Effector CD4-positive, alpha-beta T cell (primary cell): ENCODE data around the gene KIAA1549. TPM values are rescaled to one million over a fixed set of nuclear protein-coding genes. Genes with fewer than 3 reads are reported as not detected.
"Not testable (repeated sequence)": the region's sequence is repeated elsewhere in the genome, so short reads cannot be mapped to it uniquely, and the experiment has no call there.

Experiments
- DNase-seq: peaks from one replicate; pipeline ENCODE4 v3.0.0-alpha.2; 2020
- total RNA-seq: gene quantifications from one replicate; lab custom pipeline; 2026; lab: John Stamatoyannopoulos, UW

The KIAA1549 gene
- not detected for total RNA-seq

DNA sequence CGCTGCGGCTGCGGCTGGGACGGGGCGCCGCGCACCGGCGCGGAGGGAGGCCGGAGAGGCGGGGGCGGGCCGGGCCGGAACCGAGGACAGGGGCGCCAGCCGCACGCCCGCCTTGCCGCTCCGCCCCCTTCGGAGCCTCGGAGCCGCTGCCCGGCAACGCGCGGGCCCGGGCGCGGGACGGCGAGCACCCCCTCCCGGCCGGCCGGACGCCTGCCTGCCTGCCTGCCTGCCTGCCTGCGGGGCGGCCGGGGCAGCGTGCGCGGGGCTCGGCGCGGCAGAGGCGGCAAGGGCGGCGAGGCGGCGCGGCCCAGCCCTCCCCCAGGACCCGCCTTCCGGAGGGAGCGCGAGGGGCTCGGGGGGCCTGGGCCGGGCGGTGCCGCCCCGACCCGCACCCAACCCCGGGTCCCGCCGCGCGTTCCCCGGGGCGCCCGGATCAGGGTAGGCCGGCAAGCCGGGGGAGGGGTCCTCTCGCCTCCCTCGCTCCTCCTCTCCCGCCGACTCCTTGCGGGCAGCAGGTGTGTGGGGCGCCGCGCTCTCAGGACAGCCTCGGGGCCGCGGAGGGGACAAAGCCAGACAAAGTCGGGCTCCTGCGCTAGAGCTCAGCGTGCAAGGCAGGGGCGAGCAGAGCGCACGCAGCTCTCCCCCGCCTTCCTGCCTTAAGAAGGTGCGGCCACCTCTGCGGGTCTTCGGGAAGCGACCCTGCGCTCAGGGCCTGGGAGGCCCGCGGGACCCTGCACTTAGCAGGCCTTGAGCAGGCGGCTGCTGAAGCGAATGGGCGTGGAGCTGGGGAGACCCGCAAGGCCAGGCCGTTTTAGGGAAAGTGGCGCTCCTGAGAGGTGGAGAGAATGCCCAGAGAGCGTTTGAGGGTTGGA lies at the start of gene KIAA1549:
Gene KIAA1549 (minus strand): TSS at position 58 of the 872 bp plus-strand sequence. CDS start 120 bp downstream, outside the sequence.
- DNase-seq: peak; percentile 18

DNA sequence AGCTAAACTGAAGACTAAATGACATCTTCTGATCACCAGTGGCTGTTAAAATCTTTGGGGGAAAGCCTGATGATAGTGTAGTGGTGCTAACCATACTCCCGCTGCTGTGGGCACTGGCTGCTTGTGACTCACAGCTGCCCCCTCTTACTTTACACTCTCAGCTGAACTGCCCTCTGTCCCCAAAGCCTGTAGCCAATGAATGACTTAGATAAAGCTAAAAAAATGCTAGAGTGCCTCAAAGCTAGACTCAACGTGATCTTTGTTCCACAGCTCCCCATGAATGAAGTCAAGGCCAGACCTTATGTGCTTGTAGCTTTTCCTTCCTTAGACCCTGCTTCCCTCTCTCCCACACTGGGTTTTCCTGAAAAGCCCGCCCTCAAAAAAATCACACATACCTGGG lies 48.2 kb upstream of the KIAA1549 start:
- DNase-seq: no peak

DNA sequence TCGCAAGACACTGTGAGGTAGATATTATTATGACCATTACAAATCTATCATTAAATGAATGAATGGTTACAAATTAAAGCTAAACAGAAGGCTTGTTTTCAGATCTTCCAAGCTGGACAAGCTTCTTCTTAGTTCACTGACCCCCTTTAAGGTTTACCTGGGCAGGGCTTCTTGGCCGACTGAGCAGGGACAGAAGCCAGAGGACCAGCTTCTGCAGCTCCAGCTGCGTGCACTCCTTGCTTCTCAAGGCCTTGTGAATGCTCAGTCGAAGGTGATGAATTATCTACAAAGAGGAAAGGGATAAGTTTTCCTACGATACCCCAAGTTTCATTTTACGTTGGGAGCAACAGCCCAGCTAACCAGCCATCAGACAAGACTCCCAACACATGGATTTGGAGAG lies 45.4 kb upstream of the KIAA1549 start:
- DNase-seq: no peak

DNA sequence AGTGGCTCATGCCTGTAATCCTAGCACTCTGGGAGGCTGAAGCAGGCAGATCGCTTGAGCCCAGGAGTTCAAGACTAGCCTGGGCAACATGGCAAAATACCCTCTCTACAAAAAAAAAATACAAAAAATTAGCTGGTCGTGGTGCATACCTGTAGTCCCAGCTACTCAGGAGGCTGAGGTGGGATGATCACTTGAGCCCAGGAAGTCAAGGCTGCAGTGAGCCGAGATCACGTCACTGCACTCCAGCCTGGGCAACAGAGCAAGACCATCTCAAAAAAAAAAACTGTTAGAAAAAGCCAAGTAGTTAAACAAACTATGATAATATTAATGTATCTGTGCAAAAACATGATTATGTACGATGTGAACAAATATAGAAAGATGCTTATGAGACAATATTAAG lies 44.7 kb upstream of the KIAA1549 start:
- DNase-seq: not testable (repeated sequence)

DNA sequence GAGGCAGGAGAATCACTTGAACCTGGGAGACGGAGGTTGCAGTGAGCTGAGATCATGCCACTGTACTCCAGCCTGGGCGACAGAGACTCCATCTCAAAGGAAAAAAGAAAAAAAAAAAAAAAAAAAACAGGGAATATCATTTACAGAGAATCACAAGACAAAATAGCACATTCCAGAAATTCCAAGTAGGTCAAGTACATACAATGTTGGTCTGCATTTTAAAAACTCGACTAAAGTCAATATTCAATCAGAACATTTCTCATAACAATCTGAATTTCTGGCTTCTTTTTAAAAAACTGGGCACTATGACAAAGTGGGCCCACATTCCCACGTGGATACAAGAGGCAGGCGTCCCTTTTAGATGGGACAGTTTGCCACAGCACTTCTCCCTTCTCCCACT lies 41.9 kb upstream of the KIAA1549 start:
- no peak for DNase-seq

DNA sequence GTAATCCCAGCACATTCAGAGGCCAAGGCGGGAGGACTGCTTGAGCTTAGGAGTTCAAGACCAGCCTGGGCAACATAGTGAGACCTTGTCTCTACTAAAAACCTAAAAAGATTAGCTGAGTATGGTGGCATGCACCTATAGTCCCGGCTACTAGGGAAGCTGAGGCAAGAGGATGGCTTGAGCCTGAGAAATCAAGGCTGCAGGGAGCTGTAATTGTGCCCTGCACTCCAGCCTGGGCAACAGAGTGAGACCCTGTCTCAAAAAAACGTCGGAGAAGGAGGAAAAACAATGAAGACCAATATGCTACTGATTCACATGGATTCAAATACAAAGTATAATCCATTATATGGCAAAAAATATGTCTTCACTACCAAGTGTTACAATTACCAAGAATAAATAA lies 41.1 kb upstream of the KIAA1549 start:
- DNase-seq: no peak

DNA sequence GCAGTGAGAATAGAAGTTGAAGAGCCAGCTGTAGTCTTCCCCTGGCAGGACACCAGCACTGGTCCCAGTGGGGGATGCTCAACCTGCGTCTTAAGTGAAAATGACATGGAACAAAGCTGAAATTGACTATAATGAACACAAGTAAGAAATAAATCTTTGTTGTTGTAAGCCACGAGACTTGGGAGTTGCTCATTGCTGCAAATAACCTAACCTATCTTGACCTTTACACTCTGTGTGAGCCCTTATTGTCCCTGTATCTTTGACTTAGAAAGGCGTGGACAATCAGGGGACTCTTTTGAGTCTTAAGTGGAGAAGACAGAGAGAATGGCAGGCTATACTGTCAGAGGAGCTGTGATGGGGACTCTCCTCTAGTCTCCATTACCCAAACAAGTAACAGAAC lies 37.7 kb upstream of the KIAA1549 start:
- no peak for DNase-seq

DNA sequence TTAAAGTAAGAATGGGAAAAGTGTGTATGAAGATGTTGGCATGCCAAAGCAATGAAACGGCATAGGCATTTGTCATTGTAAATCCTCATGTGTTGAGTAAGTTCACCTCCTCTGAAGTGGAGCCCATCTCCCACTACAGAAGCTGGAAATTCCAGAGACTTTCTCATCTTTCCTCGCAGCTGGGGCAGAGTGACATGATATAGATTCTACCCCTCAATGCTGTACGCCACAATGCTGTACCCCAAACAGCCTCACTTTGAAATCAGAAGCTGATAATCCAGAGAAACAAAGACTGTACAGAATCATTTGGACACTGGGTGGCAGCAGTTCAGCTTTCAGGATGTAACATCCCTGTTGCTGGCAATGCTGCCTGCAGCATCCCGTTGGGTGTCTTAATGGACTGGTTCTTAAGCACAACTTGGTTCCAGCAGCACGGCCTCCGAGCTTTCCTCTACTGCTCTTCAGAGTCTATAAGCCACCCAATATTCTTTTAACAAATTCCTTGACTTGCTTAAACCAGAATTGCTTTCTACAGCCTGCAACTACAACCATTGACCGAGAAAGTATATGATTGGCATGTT lies 35.8 kb upstream of the KIAA1549 start:
- DNase-seq: peak; percentile 37

DNA sequence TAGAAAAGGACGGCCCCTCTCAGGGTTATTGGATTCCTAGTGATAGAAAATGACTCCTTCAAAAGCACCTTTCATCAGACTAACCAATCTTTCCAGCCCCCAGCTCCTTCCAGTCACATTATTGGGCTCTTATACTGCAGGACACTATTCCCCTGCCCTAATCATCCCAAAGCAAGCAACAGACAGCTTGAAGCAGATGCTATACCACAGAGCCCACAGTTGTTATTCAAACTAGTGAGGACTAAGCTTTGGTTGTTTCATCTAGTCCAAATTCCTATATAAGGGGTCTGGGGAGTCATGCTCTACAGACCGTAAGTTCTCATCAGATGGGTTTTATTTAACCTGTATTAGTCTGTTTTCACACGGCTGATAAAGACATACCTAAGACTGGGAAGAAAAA lies 30.2 kb upstream of the KIAA1549 start:
- no peak for DNase-seq

DNA sequence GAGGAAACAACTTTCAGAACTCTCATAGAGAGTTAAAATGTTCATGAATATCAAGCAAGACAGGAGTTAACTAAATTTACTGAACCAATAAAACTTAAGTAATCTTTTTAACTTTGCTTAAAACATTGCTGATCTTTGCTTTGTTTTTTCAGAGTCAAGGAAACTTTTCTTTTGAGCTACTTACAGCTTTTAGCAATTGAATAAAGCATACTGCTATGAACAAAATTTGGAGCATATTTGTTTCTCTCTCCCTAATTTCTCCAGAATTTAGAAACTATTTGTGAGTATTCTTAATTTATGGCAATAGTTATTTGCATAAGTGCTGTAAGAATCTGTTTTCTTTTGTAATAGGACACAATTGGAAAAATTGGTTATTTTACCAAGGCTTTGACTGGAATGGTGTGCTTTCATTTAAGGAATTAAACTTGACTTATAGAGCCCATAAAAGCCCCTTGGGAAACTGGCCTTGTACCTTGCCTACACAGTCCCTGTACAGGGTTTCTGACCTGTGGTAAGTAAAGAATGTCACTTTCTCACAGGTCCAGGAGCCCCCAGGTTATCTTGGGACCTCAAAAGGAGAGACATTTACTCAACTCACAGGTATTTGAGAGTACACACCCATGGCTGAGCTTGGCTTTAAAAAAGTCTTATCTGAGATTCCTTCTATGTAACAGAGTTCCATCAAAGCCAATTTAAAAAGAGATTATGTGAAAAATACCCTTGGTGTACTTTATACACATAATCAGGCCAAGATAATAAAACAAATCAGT lies 23.3 kb upstream of the KIAA1549 start:
- no peak for DNase-seq

DNA sequence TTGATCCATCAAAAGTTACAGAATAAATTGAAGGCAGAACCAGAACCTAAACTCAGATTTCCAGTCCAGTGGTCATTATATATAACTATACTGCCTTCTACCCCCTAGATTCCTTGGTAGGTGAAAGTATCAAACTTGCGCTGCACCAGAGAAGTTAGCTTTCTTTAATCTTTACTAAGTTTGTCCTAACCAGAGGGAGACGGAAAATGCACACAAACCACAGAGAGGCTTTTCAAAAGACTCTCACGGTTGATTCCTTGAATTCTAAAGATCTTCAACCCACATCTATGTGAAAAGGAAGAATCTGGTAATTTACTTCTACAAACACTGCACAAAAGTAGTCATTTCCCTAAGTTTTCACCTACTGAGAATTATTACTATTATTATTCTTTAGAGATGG lies 18.2 kb upstream of the KIAA1549 start:
- DNase-seq: no peak

DNA sequence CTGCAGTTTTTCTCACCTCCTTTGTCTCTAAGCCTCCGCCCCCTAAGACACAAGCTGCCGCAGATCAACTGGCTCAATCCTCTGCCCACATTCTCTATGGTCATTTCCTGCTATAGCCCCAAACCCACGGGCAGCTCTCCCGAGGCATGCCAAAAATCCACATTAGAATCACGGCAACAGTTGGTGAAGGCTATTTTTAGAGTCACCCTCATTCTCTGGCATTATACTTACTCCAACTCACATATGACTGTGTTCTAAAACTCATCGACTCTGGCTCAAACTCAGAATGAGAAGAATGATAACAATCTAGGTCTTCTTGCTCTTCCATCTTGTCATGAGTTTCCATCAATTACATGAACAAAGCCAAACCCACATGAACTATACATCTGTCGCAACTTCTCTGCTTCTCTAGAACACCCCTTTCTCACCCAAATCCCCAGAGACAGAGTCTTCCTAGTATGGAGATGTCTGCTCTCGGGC lies 10.9 kb upstream of the KIAA1549 start:
- no peak for DNase-seq

DNA sequence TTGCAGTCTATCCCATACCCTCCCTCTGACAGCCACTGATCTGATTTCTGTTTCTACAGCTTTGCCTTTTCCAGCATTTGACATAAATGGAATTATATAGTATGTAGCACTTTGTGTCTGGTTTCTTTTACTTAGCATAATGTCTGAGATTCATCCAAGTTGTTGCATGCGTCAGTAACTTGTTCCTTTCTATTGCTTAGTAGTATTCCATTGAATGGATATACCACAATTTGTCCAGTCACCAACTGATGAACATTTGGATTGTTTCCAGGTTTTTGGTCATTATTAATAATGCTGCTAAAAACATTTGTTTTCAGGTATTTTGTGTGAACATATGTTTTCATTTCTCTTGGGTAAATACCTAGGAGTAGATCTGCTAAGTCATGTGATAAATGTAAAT lies 6.5 kb upstream of the KIAA1549 start:
- no peak for DNase-seq

DNA sequence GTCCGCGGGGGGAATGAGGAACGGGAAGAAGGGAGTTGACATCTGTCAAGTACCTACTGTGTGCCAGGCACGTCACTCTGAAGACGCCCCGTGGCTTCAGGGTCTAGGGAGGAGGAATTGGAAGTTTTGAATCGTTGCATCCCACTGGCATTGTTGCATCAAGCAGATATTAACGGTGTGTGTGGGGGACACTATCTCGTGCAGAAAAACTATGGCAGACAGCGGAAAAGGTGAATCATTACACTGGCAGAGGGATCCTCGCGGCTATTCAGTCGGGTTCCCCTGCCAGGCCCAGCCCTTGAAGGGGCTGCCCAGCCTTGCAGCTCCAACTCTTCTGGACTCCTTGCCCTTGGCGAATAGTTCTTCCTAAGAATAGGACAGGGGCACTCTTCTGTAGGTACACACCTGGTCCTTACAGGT lies 1.0 kb upstream of the KIAA1549 start:
- no peak for DNase-seq

DNA sequence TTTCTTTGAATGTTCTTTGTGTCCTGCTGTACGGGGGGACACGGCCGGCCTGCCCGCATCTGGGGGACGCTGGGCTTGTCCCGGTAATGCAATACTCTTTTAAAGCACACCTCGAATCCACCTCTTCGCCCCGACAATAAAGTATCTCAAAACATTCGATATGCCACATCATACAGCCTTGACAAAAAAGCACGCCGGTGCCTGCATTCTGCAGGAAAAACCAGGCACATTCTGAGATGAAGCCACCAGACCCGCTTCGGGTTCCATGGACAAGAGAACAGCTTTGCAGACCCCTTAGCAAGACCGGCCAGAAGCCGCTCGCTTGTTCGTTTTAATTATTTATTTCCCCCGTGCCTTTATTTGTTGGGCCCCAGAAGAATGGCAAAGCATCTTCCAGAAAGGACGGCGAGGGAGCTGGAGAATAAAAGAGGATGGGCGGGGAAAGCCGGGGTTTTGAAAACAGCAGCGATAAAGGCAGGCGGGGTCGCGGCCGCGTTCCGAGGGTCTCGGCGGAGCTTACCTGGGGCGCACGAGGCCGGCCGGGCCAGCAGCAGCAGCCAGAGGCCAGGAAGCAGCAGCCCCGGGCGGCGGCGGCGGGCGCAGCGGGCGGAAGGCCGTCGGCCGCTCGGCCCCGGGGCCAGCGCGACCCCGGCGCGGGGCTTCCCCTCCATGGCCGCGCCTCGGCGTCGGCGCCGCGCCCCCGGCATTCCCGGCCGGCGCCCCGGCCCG lies 462 bp downstream of the KIAA1549 start:
- DNase-seq: no peak

DNA sequence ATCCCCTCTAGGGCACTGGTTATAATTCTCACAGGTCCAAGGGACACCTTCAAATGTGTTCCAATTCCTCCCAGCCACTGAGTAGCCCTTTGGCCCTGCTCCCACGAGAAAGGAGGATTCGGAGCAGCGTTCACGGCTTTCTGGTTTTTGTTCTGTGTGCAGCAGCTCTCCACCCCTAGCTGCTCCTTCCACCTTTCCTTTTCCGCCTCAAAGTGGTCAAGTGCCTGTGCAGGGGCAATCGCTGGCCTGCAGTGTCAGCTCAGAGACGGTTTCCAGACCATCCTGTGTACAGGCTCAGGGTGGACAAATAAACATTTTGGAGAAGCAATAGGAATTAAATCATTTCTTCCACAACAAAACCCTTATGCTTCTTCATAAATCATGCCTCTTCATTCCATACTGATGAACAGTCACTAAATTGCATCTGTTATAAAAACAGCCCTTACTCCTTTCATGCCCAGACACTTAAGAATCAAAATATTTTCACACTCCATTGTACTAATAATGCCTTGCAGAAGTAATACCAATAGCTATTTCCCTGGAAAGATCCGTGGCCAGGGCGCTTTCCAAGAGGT lies 1.1 kb downstream of the KIAA1549 start:
- no peak for DNase-seq

DNA sequence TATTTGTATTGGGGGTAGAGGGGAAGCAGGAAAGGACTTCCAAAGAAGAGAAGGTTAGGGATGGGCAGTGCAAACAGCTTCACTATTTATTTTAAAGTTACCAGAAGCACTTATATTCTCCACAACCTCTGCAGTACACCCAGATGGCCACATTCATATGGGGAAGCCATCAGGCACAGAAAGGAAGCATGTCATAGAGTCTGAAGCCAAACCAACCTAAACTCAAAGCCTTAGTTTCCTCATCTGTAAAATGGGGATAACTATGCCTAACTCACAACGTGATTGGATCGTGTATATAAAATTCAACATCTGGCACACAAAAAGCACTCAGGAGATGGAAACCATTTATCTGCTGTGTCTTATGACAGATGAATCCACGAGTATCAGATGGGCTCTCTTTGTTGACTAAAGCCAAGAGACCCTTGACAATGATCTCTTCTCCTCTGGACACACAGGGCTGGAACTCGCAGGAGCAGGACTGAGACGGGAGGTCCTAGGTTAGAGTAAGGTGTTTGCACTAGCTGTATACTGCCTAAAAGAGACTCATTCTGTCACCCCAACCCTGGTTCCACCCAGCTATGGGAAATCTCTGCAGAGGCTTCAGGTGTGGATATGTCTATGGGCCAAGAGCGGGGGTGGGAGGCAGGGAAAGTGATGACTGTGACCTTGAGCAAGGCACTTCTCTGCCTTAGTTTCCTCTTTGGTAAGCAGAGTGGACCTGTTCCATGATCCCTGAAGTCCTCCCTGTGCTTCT lies 1.8 kb downstream of the KIAA1549 start:
- no peak for DNase-seq

DNA sequence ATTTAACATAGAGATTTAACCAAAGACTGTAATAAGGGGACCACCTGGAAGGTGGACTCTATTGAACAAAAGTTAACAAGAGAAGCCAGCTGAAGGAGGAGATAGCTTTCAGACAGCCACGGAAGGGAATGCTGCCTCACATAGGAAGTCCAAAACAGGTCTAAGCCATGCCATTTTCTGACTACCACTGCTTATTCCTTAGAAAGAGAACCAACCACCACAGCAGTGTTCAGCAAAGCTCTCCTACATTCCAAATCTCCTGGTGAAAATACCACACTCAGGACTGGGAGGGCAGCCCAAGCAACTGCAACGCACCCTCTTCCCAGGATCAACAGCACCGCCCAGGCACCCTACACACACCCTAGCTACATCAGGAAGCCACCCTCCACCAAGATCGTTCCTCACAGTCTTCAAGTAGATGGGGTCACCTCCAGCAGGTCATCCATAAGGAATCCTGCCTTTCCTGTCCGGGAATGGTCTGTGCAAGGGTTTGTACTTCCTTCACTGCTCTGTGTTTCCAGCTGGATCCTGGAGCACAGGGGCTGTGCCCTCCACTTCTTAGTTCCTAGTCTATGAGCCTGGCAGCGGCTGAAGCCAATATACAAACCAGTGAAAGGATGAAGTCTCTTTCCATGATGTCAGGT lies 2.5 kb downstream of the KIAA1549 start:
- no peak for DNase-seq

DNA sequence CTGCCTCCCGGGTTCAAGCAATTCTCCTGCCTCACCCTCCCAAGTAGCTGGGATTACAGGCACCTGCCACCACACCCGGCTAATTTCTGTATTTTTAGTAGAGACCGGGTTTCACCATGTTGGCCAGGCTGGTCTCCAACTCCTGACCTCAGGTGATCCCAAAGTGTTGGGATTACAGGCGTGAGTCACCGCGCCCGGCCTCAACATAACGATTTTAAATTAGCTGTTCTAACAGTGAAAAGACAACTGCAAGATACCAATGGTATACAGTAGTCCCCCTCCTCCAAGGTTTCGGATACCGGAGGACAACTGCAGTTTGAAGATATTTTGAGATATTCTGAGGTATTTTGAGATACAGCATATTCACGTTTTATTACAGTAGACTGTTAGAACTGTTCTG lies 5.0 kb downstream of the KIAA1549 start:
- not testable (repeated sequence) for DNase-seq

DNA sequence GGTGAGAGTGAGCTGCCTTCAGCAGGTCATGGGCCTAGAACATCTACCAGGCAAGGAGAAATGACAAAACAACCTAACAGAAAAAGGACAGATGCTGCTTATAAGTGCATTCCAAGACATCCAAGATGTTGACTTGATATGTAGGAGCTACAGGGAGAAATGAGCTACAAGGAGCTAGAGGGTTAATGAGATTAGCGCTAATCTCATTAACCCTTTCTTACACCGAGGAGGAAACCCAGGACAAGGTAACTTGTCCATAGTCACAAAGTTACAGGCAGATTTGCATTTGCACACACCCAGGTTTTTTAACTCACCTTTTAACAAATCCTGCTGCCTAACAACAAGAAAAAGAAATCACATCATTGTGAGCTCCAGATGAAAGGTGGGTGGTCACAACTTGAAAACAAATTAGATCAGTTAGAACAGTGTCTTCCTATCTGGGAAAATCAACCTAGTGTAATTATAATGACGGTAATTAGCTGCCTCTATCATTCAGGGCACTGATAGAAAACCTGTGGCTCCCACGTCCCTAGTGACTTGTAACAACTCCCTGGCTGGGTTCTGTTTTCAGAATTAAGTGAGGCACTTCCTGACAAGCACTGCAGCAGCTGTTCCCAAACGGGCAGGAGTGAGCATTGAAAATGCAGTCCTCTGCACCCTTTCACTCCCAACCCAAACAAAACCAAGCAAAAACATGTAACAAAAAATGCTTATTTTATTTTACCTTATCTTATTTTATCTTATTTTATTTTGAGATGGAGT lies 5.7 kb downstream of the KIAA1549 start:
- no peak for DNase-seq
